Heart left ventricle (tissue), 16 donors: ENCODE measurements around the gene MICAL3. TPM values are rescaled to one million over a fixed set of nuclear protein-coding genes. Genes with fewer than 3 reads are reported as not detected.

Experiments
- ATAC-seq, 4 donors: fragments of 200-7000 bp; cut with Tn5 transposase; one replicate each; pipeline ENCODE4 v1.9.1; 2020 to 2022; ENCODE audit warnings: moderate library complexity in 4 of 4, mild to moderate bottlenecking in 3 of 4, moderate number of reproducible peaks in 1 of 4
- DNase-seq, 5 donors: peaks; one replicate each; pipeline ENCODE4 v3.0.0-alpha.2; 2020
- H3K27ac ChIP-seq, 12 donors: fragments of 200-600 bp; sonication (generic) in 4 of 12; one replicate each; pipeline versions ENCODE4 v1.5.0 to v1.8.0; 2016 to 2022; ENCODE audit warnings: mild to moderate bottlenecking in 2 of 12
- H3K27me3 ChIP-seq, 9 donors: fragments of 200-600 bp; sonication (generic) in 2 of 9; one replicate each; pipeline versions ENCODE4 v1.5.1 to v1.8.0; 2016 to 2022; ENCODE audit warnings: mild to moderate bottlenecking in 3 of 9
- H3K36me3 ChIP-seq, 9 donors: fragments of 200-600 bp; sonication (generic) in 2 of 9; one replicate each; pipeline versions ENCODE4 v1.5.0 to v1.8.0; 2018 to 2022; ENCODE audit warnings: mild to moderate bottlenecking in 2 of 9
- H3K4me1 ChIP-seq, 12 donors: fragments of 200-600 bp; sonication (generic) in 4 of 12; one replicate each; pipeline versions ENCODE4 v1.5.0 to v1.8.0; 2016 to 2022; ENCODE audit warnings: mild to moderate bottlenecking in 3 of 12
- H3K4me3 ChIP-seq, 12 donors: fragments of 200-600 bp; sonication (generic) in 4 of 12; one replicate each; pipeline versions ENCODE4 v1.5.0 to v1.8.0; 2017 to 2022; ENCODE audit warnings: mild to moderate bottlenecking in 9 of 12, moderate library complexity in 4 of 12
- H3K9me3 ChIP-seq, 12 donors: fragments of 200-600 bp; sonication (generic) in 4 of 12; one replicate each; pipeline versions ENCODE4 v1.5.0 to v1.8.0; 2016 to 2022; ENCODE audit warnings: mild to moderate bottlenecking in 1 of 12
- POLR2A ChIP-seq, 2 donors: fragments of 450-650 bp; IDR thresholded peaks; one replicate each; pipeline ENCODE4 v1.6.1; 2017; ENCODE audit warnings: antibody characterized with exemption in 2 of 2, mild to moderate bottlenecking in 2 of 2, moderate library complexity in 2 of 2
- WGBS, 4 donors: extraction: QIAGEN DNeasy Blood & Tissue Kit in 2 of 4; methylation state at CpG; one replicate each; pipeline versions ENCODE4 v1.1.5 to v1.1.7; 2013 to 2018; 5-methylcytosine and 5-hydroxymethylcytosine counted together
- intact Hi-C, 10 donors: fragments of 100-400 bp; cut with DNase I; formaldehyde crosslinking; loops; one replicate each; pipeline versions ENCODE4 v1.11.1 to v1.14.2; 2022
- polyA plus RNA-seq, 2 donors: library from polyadenylated mRNA; stranded (reverse); fragments of 200-250 nt; gene quantifications; one replicate each; pipeline ENCODE4 v1.2.3, GENCODE V29; 2013
- total RNA-seq, 9 donors: library from RNA; depleted of rRNA in 2 of 9; stranded (reverse); fragments of >200 nt in 2 of 9; fragmentation: NEBNext Ultra II Directional in 3 of 9; extraction: Animal tissue kit (Norgen Biotek cat#: 25700) in 3 of 9; gene quantifications; one replicate each; pipeline versions ENCODE4 v1.1.0 to v1.2.4, GENCODE V29; 2016 to 2023
- TF ChIP-seq, protein P1 (sequence below), 12 donors: fragments of 200-600 bp; sonication (generic) in 4 of 12; IDR thresholded peaks; one replicate each; pipeline versions ENCODE4 v1.5.0 to v1.8.0; 2018 to 2022; ENCODE audit warnings: antibody characterized with exemption in 12 of 12, mild to moderate bottlenecking in 5 of 12
- donor health status: ischemic (EF 13 %, LVEDD 7.1; RV severe dilation, severe dysfunction).
- donor health status: healthy with polysubstance abuse.
- donor health status: DM: no; HTN: yes; CAD: no.
- donor health status: DM: no; HTN: no; CAD: no.
- donor health status: ischemic (EF 25% LVEDD 6.9; RV normal size, moderate dysfunction).
- donor health status: ischemic (EF 25% LVEDD 5.7; RV mildly dilated, moderate dysfunction).
- donor health status: healthy.
- donor health status: DM: yes; HTN: yes; CAD: no.
- donor health status: ischemic (EF 35%, LVEDD 5.7; RV mildly dilated, moderate dysfunction).
- donor health status: nonischemic (EF 11% LVEDD 7.7; RV severe dilation, severe dysfunction).
- donor health status: DM: yes; HTN: yes; CAD: no.
- donor health status: PGD.
- donor health status: ischemic (EF 29% LVEDD 5.4; RV normal size, mild dysfunction).
- donor health status: nonischemic (EF 23%, LVEDD 6.1; RV moderate dilation, normal function).

Gene MICAL3
- total and polyA plus RNA-seq, 11 donors = 41.3 to 125 (median 83.3) TPM

DNA sequence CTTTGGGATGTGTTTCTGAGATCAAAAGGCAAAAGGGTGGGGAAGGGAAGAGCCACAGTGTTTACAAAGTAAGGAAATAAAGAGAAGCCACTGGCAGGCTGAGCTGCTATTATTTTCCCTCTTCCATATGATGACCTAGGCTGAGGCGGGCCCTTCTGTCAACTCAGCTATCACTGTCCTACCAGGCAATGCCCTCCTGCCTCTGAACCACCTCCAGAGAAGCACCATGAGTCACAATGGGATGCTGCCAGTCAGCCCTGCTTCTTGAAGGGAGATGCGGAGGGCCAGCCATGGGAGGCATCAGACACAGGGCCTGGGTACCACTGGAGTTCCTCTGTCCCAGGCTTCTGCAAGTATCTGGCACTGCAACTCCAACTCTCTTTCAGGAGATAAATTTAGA lies 142.2 kb downstream of the MICAL3 start:
- peak overlapping the region in 1 of 12 donors; percentile 16 for H3K27ac ChIP-seq

DNA sequence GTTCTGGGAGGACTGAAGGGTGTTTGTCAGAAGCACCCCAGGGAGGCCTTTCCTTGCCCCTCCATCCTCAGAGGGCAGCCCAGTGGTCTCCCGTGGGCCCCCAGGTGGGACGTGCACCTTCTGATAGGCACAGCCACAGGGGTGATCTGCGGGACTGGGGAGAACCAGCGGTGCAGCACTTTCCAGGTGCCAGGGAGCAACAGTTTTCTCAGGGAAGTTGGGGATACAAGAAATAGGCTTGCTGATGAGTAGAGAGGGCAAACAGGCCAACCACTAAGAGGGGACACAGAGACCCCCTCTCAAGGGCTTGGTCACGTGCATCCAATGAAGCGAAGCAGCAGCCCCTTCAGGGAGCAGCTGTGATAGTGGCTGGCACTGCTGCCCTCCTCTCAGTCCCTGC lies 143.0 kb downstream of the MICAL3 start:
- peaks cover 0 to 24% (median 8%) of the 10 kb centered on the region in 12 donors for H3K4me1 ChIP-seq
- ATAC-seq = no peak
- TF ChIP-seq POLR2A (IDR thresholded peaks at IDR 0.05) = no peak
- TF ChIP-seq, protein P1, sequence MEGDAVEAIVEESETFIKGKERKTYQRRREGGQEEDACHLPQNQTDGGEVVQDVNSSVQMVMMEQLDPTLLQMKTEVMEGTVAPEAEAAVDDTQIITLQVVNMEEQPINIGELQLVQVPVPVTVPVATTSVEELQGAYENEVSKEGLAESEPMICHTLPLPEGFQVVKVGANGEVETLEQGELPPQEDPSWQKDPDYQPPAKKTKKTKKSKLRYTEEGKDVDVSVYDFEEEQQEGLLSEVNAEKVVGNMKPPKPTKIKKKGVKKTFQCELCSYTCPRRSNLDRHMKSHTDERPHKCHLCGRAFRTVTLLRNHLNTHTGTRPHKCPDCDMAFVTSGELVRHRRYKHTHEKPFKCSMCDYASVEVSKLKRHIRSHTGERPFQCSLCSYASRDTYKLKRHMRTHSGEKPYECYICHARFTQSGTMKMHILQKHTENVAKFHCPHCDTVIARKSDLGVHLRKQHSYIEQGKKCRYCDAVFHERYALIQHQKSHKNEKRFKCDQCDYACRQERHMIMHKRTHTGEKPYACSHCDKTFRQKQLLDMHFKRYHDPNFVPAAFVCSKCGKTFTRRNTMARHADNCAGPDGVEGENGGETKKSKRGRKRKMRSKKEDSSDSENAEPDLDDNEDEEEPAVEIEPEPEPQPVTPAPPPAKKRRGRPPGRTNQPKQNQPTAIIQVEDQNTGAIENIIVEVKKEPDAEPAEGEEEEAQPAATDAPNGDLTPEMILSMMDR (IDR thresholded peaks at IDR 0.05) = no peak
- no peaks in the 10 kb centered on the region for H3K9me3 ChIP-seq
- H3K36me3 ChIP-seq = peaks cover 0 to 84% (median 55%) of the 10 kb centered on the region in 9 donors
- 87 to 94% (median 88%) methylated on average over 6 of the region's 6 CpGs for whole genome bisulfite sequencing, 4 donors
- H3K27me3 ChIP-seq = no peaks in the 10 kb centered on the region
- H3K4me3 ChIP-seq = no peak overlapping the region
- intact Hi-C loops = loop anchor here in 1 of 10 donors (5.0 kb wide), 1 partner anchor 44 kb away; no protein-coding TSS in a partner anchor
- DNase-seq = no peak
- H3K27ac ChIP-seq = peak overlapping the region in 1 of 12 donors; percentile 16

More for the DNA sequence above, 142.2 kb downstream of the MICAL3 start:
- Histone ChIP-seq H3K4me3 (no peak overlapping the region), H3K9me3 (no peaks in the 10 kb centered on the region), H3K4me1 (peaks cover 0 to 24% (median 8%) of the 10 kb centered on the region in 12 donors), H3K36me3 (peaks cover 0 to 91% (median 60%) of the 10 kb centered on the region in 9 donors), H3K27me3 (no peaks in the 10 kb centered on the region)
- no peak for DNase-seq
- peak in 2 of 4 donors; percentile 18 to 27 for ATAC-seq
- intact Hi-C loops = loop anchor here in 1 of 10 donors (5.0 kb wide), 1 partner anchor 45 kb away; no protein-coding TSS in a partner anchor
- 86 to 100% (median 97%) methylated on average over 2 of the region's 2 CpGs for WGBS, 4 donors
- TF ChIP-seq, protein P1 (IDR thresholded peaks at IDR 0.05) = no peak
- no peak for TF ChIP-seq POLR2A (IDR thresholded peaks at IDR 0.05)

DNA sequence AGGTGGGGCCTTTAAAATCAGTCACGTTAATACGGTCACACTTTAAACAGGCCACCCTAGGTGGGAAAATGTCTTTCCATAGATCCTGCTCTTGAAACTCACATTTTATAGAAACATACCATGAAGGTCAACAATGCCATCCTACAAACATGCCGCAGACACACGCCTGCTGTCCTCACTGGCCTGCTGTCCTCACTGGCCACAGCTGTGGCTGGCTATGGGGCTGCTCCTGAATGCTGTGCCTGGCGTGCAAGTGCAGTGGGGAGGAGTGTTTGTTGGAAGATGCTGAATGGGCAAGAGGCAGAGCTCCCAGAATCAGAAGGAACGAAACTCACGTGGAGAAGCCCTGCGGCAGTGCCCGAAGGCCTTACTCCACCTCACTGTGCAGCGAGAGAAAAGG lies 143.9 kb downstream of the MICAL3 start:
- no peaks in the 10 kb centered on the region for H3K9me3 ChIP-seq
- WGBS, 4 donors = 80 to 87% (median 81%) methylated on average over 10 of the region's 10 CpGs
- intact Hi-C loops = loop anchor here in 1 of 10 donors (5.0 kb wide), 1 partner anchor 43 kb away; no protein-coding TSS in a partner anchor
- no peak overlapping the region for H3K4me3 ChIP-seq
- TF ChIP-seq, protein P1 (IDR thresholded peaks at IDR 0.05) = no peak
- no peak for TF ChIP-seq POLR2A (IDR thresholded peaks at IDR 0.05)
- peak overlapping the region in 1 of 12 donors; percentile 63 for H3K27ac ChIP-seq
- no peak for ATAC-seq
- peaks cover 0 to 84% (median 52%) of the 10 kb centered on the region in 9 donors for H3K36me3 ChIP-seq
- peaks cover 0 to 24% (median 8%) of the 10 kb centered on the region in 12 donors for H3K4me1 ChIP-seq
- DNase-seq = no peak
- H3K27me3 ChIP-seq = no peaks in the 10 kb centered on the region

DNA sequence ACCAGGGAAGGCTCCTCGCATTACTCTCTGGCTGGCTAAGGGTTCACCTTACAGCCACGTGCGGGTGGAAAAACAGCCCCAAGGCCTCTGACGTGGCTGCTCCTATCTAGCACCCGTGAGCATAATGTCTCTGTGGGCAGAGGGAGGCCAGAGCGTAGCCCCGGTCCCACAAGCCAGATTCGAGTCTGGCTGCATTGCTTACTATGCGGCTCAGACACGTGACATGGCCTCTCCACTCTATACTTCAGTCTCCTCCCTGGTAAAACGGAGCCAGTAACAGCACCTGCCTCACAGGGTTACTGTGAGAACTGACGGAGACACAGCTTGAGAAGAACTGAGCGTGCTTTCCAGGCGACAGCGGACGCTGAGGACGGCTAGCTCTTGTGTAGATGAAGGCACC lies 144.3 kb downstream of the MICAL3 start:
- intact Hi-C loops = loop anchor here in 1 of 10 donors (5.0 kb wide), 1 partner anchor 43 kb away; no protein-coding TSS in a partner anchor
- no peak for DNase-seq
- Histone ChIP-seq H3K36me3 (peaks cover 0 to 84% (median 49%) of the 10 kb centered on the region in 9 donors), H3K9me3 (no peaks in the 10 kb centered on the region), H3K4me3 (no peak overlapping the region), H3K27me3 (no peaks in the 10 kb centered on the region), H3K27ac (peak overlapping the region in 1 of 12 donors; percentile 63), H3K4me1 (peaks cover 0 to 22% (median 8%) of the 10 kb centered on the region in 12 donors)
- ATAC-seq = peak in 3 of 4 donors; percentile 19 to 44 (median 31)
- 72 to 80% (median 77%) methylated on average over 17 of the region's 17 CpGs for WGBS, 4 donors
- TF ChIP-seq, protein P1 (IDR thresholded peaks at IDR 0.05) = no peak
- TF ChIP-seq POLR2A (IDR thresholded peaks at IDR 0.05) = no peak
